Neural progenitor cell (in vitro differentiated cells): Measurements from ENCODE around the gene NDUFS6.

ENCODE experiments used
- CTCF ChIP-seq: fragments of 200-600 bp; sonication (generic); IDR thresholded peaks from 2 replicates; pipeline ENCODE4 v1.5.1; 2017; ENCODE audit warnings: antibody characterized with exemption, mild to moderate bottlenecking
- EZH2 ChIP-seq: fragments of 200-600 bp; sonication (generic); IDR thresholded peaks from 2 replicates; pipeline ENCODE4 v1.6.1; 2017; ENCODE audit warnings: antibody characterized with exemption, mild to moderate bottlenecking, moderate library complexity

GRCh38 chr5:1840071-1840547 is 38.9 kb downstream of the NDUFS6 start:
- TF ChIP-seq CTCF (no peak), EZH2 (no peak)
